ENCODE results near the gene GAPDH. TPM values are rescaled to one million over a fixed set of nuclear protein-coding genes. Genes with fewer than 3 reads are reported as not detected.
"Not testable (repeated sequence)": the region's sequence is repeated elsewhere in the genome, so short reads cannot be mapped to it uniquely, and the experiment has no call there.

GAPDH gene
- total RNA-seq, 6 experiments from 2014 or later = 6,263 to 7,539 (median 6,900) TPM

GRCh38 chr12:6493497-6494257 lies 40.6 kb upstream of the GAPDH start, which contains the start of gene NCAPD2:
Gene NCAPD2 (plus strand): TSS chr12:6494102. CDS start chr12:6495099, 997 bp downstream.
- peak within 1 kb of the TSS; percentile 98 for H3K27ac Mint-ChIP-seq
- peaks cover 26% of the 10 kb centered on the region for H3K4me1 Mint-ChIP-seq (ENCODE audit: low read depth)
- H3K36me3 Mint-ChIP-seq (ENCODE audit: low read depth) = peaks cover 22% of the 10 kb centered on the region
- peak within 1 kb of the TSS; percentile 99 for H3K4me3 Mint-ChIP-seq
- H3K27me3 Mint-ChIP-seq (ENCODE audit: insufficient read depth) = 0 out of 2 replicates have a peak, but pooled peaks cover 5% of the 10 kb centered on the region
- peak; percentile 66 for TF ChIP-seq CTCF (IDR thresholded peaks at IDR 0.05)
- DNase-seq = peak; percentile 97
- H3K9me3 Mint-ChIP-seq = no peaks in the 10 kb centered on the region

- peak; percentile 19 for DNase-seq
- Mint-ChIP-seq H3K9me3 (no peaks in the 10 kb centered on the region), H3K27me3 (ENCODE audit: insufficient read depth) (0 out of 2 replicates have a peak, but pooled peaks cover 3% of the 10 kb centered on the region), H3K4me3 (peak overlapping the region; percentile 99), H3K36me3 (ENCODE audit: low read depth) (peaks cover 22% of the 10 kb centered on the region), H3K4me1 (ENCODE audit: low read depth) (peaks cover 26% of the 10 kb centered on the region), H3K27ac (peak overlapping the region; percentile 95)
- TF ChIP-seq CTCF (IDR thresholded peaks at IDR 0.05) = peak; percentile 42; the same call in 1 of the 2 replicates
Observed at GRCh38 chr12:6494258-6494743, 40.0 kb upstream of the GAPDH start.

DNA sequence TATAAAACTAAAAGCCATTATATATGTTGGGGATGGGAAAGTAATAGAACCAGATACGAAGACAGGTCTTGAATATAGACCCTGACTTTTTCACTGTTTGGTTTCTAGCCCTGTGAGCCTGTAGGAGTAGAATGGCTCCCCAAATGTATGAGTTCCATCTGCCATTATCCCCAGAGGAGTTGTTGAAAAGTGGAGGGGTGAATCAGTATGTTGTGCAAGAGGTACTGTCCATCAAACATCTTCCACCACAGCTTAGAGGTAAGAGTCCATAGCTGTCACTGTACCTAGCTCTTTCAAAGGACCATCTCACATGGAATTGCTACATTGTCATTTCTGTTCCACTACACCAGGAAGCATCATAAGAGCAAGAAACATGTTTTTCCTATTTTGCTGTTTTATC lies 39.3 kb upstream of the GAPDH start:
- no peak for TF ChIP-seq CTCF (IDR thresholded peaks at IDR 0.05)
- Mint-ChIP-seq H3K4me1 (ENCODE audit: low read depth) (peaks cover 26% of the 10 kb centered on the region), H3K9me3 (no peaks in the 10 kb centered on the region), H3K27me3 (ENCODE audit: insufficient read depth) (0 out of 2 replicates have a peak, but pooled peaks cover 3% of the 10 kb centered on the region), H3K36me3 (ENCODE audit: low read depth) (peaks cover 22% of the 10 kb centered on the region), H3K27ac (peak overlapping the region; percentile 95), H3K4me3 (peak overlapping the region; percentile 99)
- DNase-seq = no peak

DNA sequence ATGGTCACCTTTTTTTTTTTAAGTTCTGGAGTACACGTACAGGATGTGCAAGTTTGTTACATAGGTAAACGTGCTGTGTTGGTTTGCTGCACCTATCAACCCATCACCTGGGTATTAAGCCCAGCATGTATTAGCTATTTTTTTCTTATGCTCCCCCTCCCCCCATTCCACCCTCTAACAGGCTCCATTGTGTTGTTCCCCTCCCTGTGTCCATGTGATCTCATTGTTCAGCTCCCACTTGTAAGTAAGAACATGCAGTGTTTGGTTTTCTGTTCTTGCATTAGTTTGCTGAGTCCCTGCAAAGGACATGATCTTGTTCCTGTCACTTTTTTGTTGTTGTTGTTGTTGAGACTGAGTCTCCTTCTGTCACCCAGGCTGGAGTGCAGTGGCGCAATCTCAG lies 37.0 kb upstream of the GAPDH start:
- peaks cover 18% of the 10 kb centered on the region for H3K4me1 Mint-ChIP-seq (ENCODE audit: low read depth)
- H3K27me3 Mint-ChIP-seq (ENCODE audit: insufficient read depth); DNase-seq; H3K4me3 Mint-ChIP-seq; H3K27ac Mint-ChIP-seq; H3K9me3 Mint-ChIP-seq: not testable (repeated sequence)
- peaks cover 15% of the 10 kb centered on the region for H3K36me3 Mint-ChIP-seq (ENCODE audit: low read depth)

- Mint-ChIP-seq H3K4me3 (no peak overlapping the region), H3K4me1 (ENCODE audit: low read depth) (peaks cover 3% of the 10 kb centered on the region), H3K27ac (no peak overlapping the region; the same call in 1 of the 2 replicates), H3K9me3 (no peaks in the 10 kb centered on the region), H3K36me3 (ENCODE audit: low read depth) (peaks cover 8% of the 10 kb centered on the region; the same call in 1 of the 2 replicates), H3K27me3 (ENCODE audit: insufficient read depth) (no peaks in the 10 kb centered on the region)
- DNase-seq = no peak
- no peak for TF ChIP-seq CTCF (IDR thresholded peaks at IDR 0.05)
Observed at GRCh38 chr12:6500466-6500865, 33.9 kb upstream of the GAPDH start.
